NT2/D1 (cell line): ENCODE results near the gene IGSF22.

Experiments used
- YY1 ChIP-seq: IDR thresholded peaks from 2 replicates; pipeline ENCODE4 v1.6.1; 2011; ENCODE audit not compliant: insufficient read length, insufficient read depth
- ZNF274 ChIP-seq: IDR thresholded peaks from 2 replicates; pipeline ENCODE4 v1.6.1; 2011; ENCODE audit warnings: mild to moderate bottlenecking, low read depth, low read length

DNA sequence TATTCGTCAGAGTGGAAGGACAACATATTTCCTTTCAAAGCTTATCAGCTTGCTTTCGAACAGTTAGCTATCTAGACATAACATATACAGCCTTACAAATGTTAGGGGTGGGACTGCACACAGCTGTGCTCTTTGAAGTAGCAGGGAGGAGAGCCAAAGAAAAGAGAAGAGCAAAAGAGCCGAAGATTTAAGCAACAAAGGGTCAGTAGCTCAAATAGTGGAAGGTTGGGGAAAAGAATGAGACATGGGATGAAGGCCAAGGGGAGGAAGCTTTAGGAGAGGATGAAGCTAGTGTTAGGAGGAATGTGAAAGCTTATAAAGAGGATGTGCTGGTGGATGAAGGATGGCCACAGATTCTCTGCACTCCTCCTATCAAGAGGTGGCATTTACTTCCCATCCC, 31.8 kb upstream of the IGSF22 start:
- TF ChIP-seq ZNF274 (no peak), YY1 (no peak)
